ENCODE measurements around the gene SMYD3. TPM values are rescaled to one million over a fixed set of nuclear protein-coding genes. Genes with fewer than 3 reads are reported as not detected.

The SMYD3 gene
- total and polyA plus RNA-seq, 9 of the 15 experiments (the other 6 are each of a cell fraction or from before 2014, with no cell fraction given) = 128 to 440 (median 197) TPM

- TF ChIP-seq SIN3A (IDR thresholded peaks at IDR 0.05; ENCODE audit: borderline replicate concordance in 2 of 2, control insufficient read depth in 1 of 2, low read depth in 2 of 2, low read length in 2 of 2) (0 out of 4 replicates have a peak, but pooled peaks of 1 of the 2 experiments have one; percentile 2), BHLHE40 (IDR thresholded peaks at IDR 0.05; ENCODE audit: low read length) (no peak), JUNB (CRISPR knock-in tag; conservative IDR thresholded peaks at IDR 0.05) (no peak), HNRNPLL (IDR thresholded peaks at IDR 0.05; ENCODE audit: low read depth, low read length, poor library complexity, severe bottlenecking) (no peak), CBX2 (IDR thresholded peaks at IDR 0.05; ENCODE audit: insufficient read depth, low read length, poor library complexity, severe bottlenecking) (no peak), ZEB2 (IDR thresholded peaks at IDR 0.05) (no peak), ZZZ3 (IDR thresholded peaks at IDR 0.05) (no peak), ZBTB49 (CRISPR knock-in tag; IDR thresholded peaks at IDR 0.05; ENCODE audit: borderline replicate concordance) (no peak), CREM (IDR thresholded peaks at IDR 0.05; ENCODE audit: low read depth) (no peak), NFE2 (IDR thresholded peaks at IDR 0.05; ENCODE audit: low read depth) (no peak), ZNF175 (CRISPR knock-in tag; IDR thresholded peaks at IDR 0.05; ENCODE audit: low read depth) (0 out of 2 replicates have a peak, but pooled peaks have one; percentile 41), PURB (CRISPR knock-in tag; IDR thresholded peaks at IDR 0.05; ENCODE audit: low read depth) (no peak), ATF2 (CRISPR knock-in tag; IDR thresholded peaks at IDR 0.05) (no peak), THRAP3 (IDR thresholded peaks at IDR 0.05; ENCODE audit: borderline replicate concordance) (0 out of 2 replicates have a peak, but pooled peaks have one; percentile 65), ERF (CRISPR knock-in tag; IDR thresholded peaks at IDR 0.05) (no peak), ZNF212 (CRISPR knock-in tag; IDR thresholded peaks at IDR 0.05) (no peak), ZNF324 (CRISPR knock-in tag; IDR thresholded peaks at IDR 0.05) (no peak), ZNF583 (CRISPR knock-in tag; IDR thresholded peaks at IDR 0.05) (no peak), ATF3 (IDR thresholded peaks at IDR 0.05) (peak; percentile 28; the same call in 1 of the 2 replicates), ATF3 (CRISPR knock-in tag; conservative IDR thresholded peaks at IDR 0.05) (no peak), CBX1 (IDR thresholded peaks at IDR 0.05; ENCODE audit: low read depth) (no peak), DPF2 (IDR thresholded peaks at IDR 0.05) (0 out of 2 replicates have a peak, but pooled peaks have one; percentile 10)
Observed at GRCh38 chr1:245987219-245987545, 519.9 kb downstream of the SMYD3 start (continued).

Measured in K562 (cell line).